Right lobe of liver (tissue), 6 donors: ENCODE data around the gene SEC62. TPM values are rescaled to one million over a fixed set of nuclear protein-coding genes. Genes with fewer than 3 reads are reported as not detected.

Experiments used
- ATAC-seq, 4 donors: fragments of 200-7000 bp; cut with Tn5 transposase; one replicate each; pipeline ENCODE4 v1.9.1; 2020; ENCODE audit warnings: mild to moderate bottlenecking in 4 of 4, moderate library complexity in 4 of 4
- DNase-seq, 3 donors: peaks; one replicate each; pipeline ENCODE4 v3.0.0-alpha.2; 2020
- H3K27ac ChIP-seq, 3 donors: fragments of 200-600 bp; one replicate each; pipeline ENCODE4 v1.8.0; 2022
- H3K27me3 ChIP-seq, 2 donors: fragments of 200-600 bp; one replicate each; pipeline ENCODE4 v1.8.0; 2022
- H3K36me3 ChIP-seq, 4 donors: fragments of 200-600 bp; sonication (generic) in 1 of 4; one replicate each; pipeline versions ENCODE4 v1.5.1 to v1.8.0; 2017 to 2022; ENCODE audit warnings: control low read depth in 1 of 4
- H3K4me1 ChIP-seq, 4 donors: fragments of 200-600 bp; sonication (generic) in 1 of 4; one replicate each; pipeline versions ENCODE4 v1.5.1 to v1.8.0; 2017 to 2022; ENCODE audit warnings: control low read depth in 1 of 4
- H3K4me3 ChIP-seq, 3 donors: fragments of 200-600 bp; one replicate each; pipeline ENCODE4 v1.8.0; 2022
- H3K9me3 ChIP-seq, 4 donors: fragments of 200-600 bp; sonication (generic) in 1 of 4; one replicate each; pipeline versions ENCODE4 v1.5.1 to v1.8.0; 2017 to 2022; ENCODE audit warnings: control low read depth in 1 of 4
- CTCF ChIP-seq, 4 donors: fragments of 200-600 bp in 3 of 4; fragments of 450-650 bp in 1 of 4; IDR thresholded peaks; one replicate each; pipeline versions ENCODE4 v1.5.1 to v1.8.0; 2016 to 2022; ENCODE audit warnings: antibody characterized with exemption in 4 of 4, mild to moderate bottlenecking in 2 of 4
- POLR2A ChIP-seq: fragments of 450-650 bp; IDR thresholded peaks from one replicate; pipeline ENCODE4 v1.6.1; 2017; ENCODE audit warnings: antibody characterized with exemption, mild to moderate bottlenecking
- WGBS: methylation state at CpG from one replicate; pipeline ENCODE4 v1.1.6; 2018; ENCODE audit warnings: low coverage, low lambda C conversion rate; ENCODE audit not compliant: insufficient coverage; ENCODE audit errors: missing lambda C conversion rate; 5-methylcytosine and 5-hydroxymethylcytosine counted together
- intact Hi-C, 2 donors: fragments of 100-400 bp; cut with DNase I; formaldehyde crosslinking; loops; one replicate each; pipeline versions ENCODE4 v1.11.2 to v1.14.1; 2022
- total RNA-seq, 6 experiments: library from RNA; depleted of rRNA in 2 of 6; stranded (reverse); fragments of >200 nt in 2 of 6; fragmentation: NEBNext Ultra II Directional in 3 of 6; extraction: Animal tissue kit (Norgen Biotek cat#: 25700) in 3 of 6; gene quantifications; one replicate each; pipeline versions ENCODE4 v1.1.0 to v1.2.4, GENCODE V29; 2016 to 2023
- donor health status: DM: no; HTN: yes; CAD: no.
- donor health status: DM: no; HTN: no; CAD: no.
- donor health status: DM: no; HTN: no; CAD: no.
- donor health status: DM: no; HTN: yes; CAD: no.
- donor health status: DM: no; HTN: yes; CAD: no.

SEC62 gene
- total RNA-seq, 6 experiments from 2014 or later, result 38.5 to 133 (median 96.5) TPM

- Histone ChIP-seq H3K27ac (no peak overlapping the region), H3K27me3 (no peaks in the 10 kb centered on the region), H3K36me3 (no peaks in the 10 kb centered on the region), H3K9me3 (no peaks in the 10 kb centered on the region), H3K4me1 (peaks cover 0 to 9% (median 2%) of the 10 kb centered on the region in 4 donors), H3K4me3 (no peak overlapping the region)
- ATAC-seq, result no peak
- no peak for DNase-seq
- WGBS, result 31% methylated on average over 2 of the region's 2 CpGs
- intact Hi-C loops, result loop anchor here in 1 of 2 donors (5.0 kb wide), 1 partner anchor 212 kb away; no protein-coding TSS in a partner anchor
- no peak for TF ChIP-seq CTCF (IDR thresholded peaks at IDR 0.05)
- TF ChIP-seq POLR2A, result no peak
These were observed 2.4 kb upstream of the SEC62 start for GRCh38 chr3:169964176-169964575.

GRCh38 chr3:169965562-169966427 lies 812 bp upstream of the SEC62 start:
- TF ChIP-seq POLR2A (no peak), CTCF (IDR thresholded peaks at IDR 0.05) (no peak)
- peak overlapping the region; percentile 73 to 77 (median 77) for H3K4me3 ChIP-seq
- 62% methylated on average over 21 of the region's 21 CpGs for WGBS
- peaks cover 0 to 20% (median 6%) of the 10 kb centered on the region in 4 donors for H3K4me1 ChIP-seq
- DNase-seq (no peak), ATAC-seq (peak; percentile 1 to 22 (median 8))
- no peaks in the 10 kb centered on the region for H3K27me3 ChIP-seq
- no peaks in the 10 kb centered on the region for H3K36me3 ChIP-seq
- peak overlapping the region; percentile 95 to 97 (median 96) for H3K27ac ChIP-seq
- intact Hi-C loops, result no loop called here
- no peaks in the 10 kb centered on the region for H3K9me3 ChIP-seq

GRCh38 chr3:169966951-169967915 lies 626 bp downstream of the SEC62 start:
- H3K27me3 ChIP-seq, result no peaks in the 10 kb centered on the region
- DNase-seq (peak in 2 of 3 donors; percentile 72 to 75), ATAC-seq (peak; percentile 71 to 89 (median 81))
- peak overlapping the region; percentile 73 to 77 (median 77) for H3K4me3 ChIP-seq
- peak overlapping the region; percentile 95 to 97 (median 96) for H3K27ac ChIP-seq
- intact Hi-C loops, result no loop called here
- TF ChIP-seq POLR2A, result no peak
- no peak for TF ChIP-seq CTCF (IDR thresholded peaks at IDR 0.05)
- H3K36me3 ChIP-seq, result no peaks in the 10 kb centered on the region
- peaks cover 0 to 29% (median 6%) of the 10 kb centered on the region in 4 donors for H3K4me1 ChIP-seq
- 2% methylated on average over 25 of the region's 44 CpGs for WGBS
- no peaks in the 10 kb centered on the region for H3K9me3 ChIP-seq

GRCh38 chr3:169968224-169968885 lies 1.7 kb downstream of the SEC62 start:
- Histone ChIP-seq H3K36me3 (no peaks in the 10 kb centered on the region), H3K4me1 (peaks cover 0 to 32% (median 6%) of the 10 kb centered on the region in 4 donors), H3K27me3 (no peaks in the 10 kb centered on the region), H3K4me3 (peak overlapping the region; percentile 73 to 77 (median 77)), H3K9me3 (no peaks in the 10 kb centered on the region), H3K27ac (peak overlapping the region; percentile 95 to 97 (median 96))
- peak; percentile 29 to 51 (median 50) for ATAC-seq
- TF ChIP-seq POLR2A, result no peak
- TF ChIP-seq CTCF (IDR thresholded peaks at IDR 0.05), result no peak
- intact Hi-C loops, result no loop called here
- WGBS, result 10% methylated on average over 2 of the region's 2 CpGs
- DNase-seq, result no peak
